ENCODE results near the gene SPARCL1.
A peak's percentile ranks its signal among the peaks of the same experiment; 100 is the strongest.
"Not testable (repeated sequence)": the region's sequence is repeated elsewhere in the genome, so short reads cannot be mapped to it uniquely, and the experiment has no call there.

The SPARCL1 gene

GRCh38 chr4:87529187-87529586 lies at the start of gene SPARCL1:
SPARCL1 (minus strand) TSS chr4:87529376; CDS start chr4:87499574, 29,802 bp downstream.
- DNase-seq (ENCODE audit: low read depth, low spot score) = no peak

- DNase-seq (ENCODE audit: low read depth, low spot score) = no peak
Observed at GRCh38 chr4:87575983-87576382, 46.8 kb upstream of the SPARCL1 start.

GRCh38 chr4:87575408-87575807 lies 46.2 kb upstream of the SPARCL1 start:
- no peak for DNase-seq (ENCODE audit: low read depth, low spot score)

GRCh38 chr4:87574996-87575395 lies 45.8 kb upstream of the SPARCL1 start:
- DNase-seq (ENCODE audit: low read depth, low spot score) = no peak

GRCh38 chr4:87574376-87574775 lies 45.2 kb upstream of the SPARCL1 start:
- DNase-seq (ENCODE audit: low read depth, low spot score) = not testable (repeated sequence)

- DNase-seq (ENCODE audit: low read depth, low spot score) = no peak
Observed at GRCh38 chr4:87570290-87570805, 41.2 kb upstream of the SPARCL1 start.

GRCh38 chr4:87567191-87567590 lies 38.0 kb upstream of the SPARCL1 start:
- DNase-seq (ENCODE audit: low read depth, low spot score) = no peak

- DNase-seq (ENCODE audit: low read depth, low spot score) = no peak
Observed at GRCh38 chr4:87566276-87566675, 37.1 kb upstream of the SPARCL1 start.

- DNase-seq (ENCODE audit: low read depth, low spot score) = no peak
Observed at GRCh38 chr4:87565746-87566145, 36.6 kb upstream of the SPARCL1 start.

GRCh38 chr4:87560802-87561201 lies 31.6 kb upstream of the SPARCL1 start:
- no peak for DNase-seq (ENCODE audit: low read depth, low spot score)

GRCh38 chr4:87559090-87559837 lies 30.1 kb upstream of the SPARCL1 start:
- DNase-seq (ENCODE audit: low read depth, low spot score) = no peak

- DNase-seq (ENCODE audit: low read depth, low spot score) = no peak
Observed at GRCh38 chr4:87557348-87557747, 28.2 kb upstream of the SPARCL1 start.

- peak; percentile 17 for DNase-seq (ENCODE audit: low read depth, low spot score)
Observed at GRCh38 chr4:87555773-87556619, 26.8 kb upstream of the SPARCL1 start.

GRCh38 chr4:87553182-87553581 lies 24.0 kb upstream of the SPARCL1 start:
- no peak for DNase-seq (ENCODE audit: low read depth, low spot score)

- DNase-seq (ENCODE audit: low read depth, low spot score) = no peak
Observed at GRCh38 chr4:87551361-87551760, 22.2 kb upstream of the SPARCL1 start.

GRCh38 chr4:87547016-87547708 lies 18.0 kb upstream of the SPARCL1 start:
- DNase-seq (ENCODE audit: low read depth, low spot score) = no peak

GRCh38 chr4:87545052-87545451 lies 15.9 kb upstream of the SPARCL1 start:
- no peak for DNase-seq (ENCODE audit: low read depth, low spot score)

GRCh38 chr4:87543835-87544461 lies 14.8 kb upstream of the SPARCL1 start:
- DNase-seq (ENCODE audit: low read depth, low spot score) = peak; percentile 23

GRCh38 chr4:87542734-87543312 lies 13.6 kb upstream of the SPARCL1 start:
- DNase-seq (ENCODE audit: low read depth, low spot score) = no peak

GRCh38 chr4:87541956-87542709 lies 13.0 kb upstream of the SPARCL1 start:
- no peak for DNase-seq (ENCODE audit: low read depth, low spot score)

Measured in smooth muscle cell of the brain vasculature (primary cell).